ENCODE measurements around the gene HBEGF. TPM values are rescaled to one million over a fixed set of nuclear protein-coding genes. Genes with fewer than 3 reads are reported as not detected.
"Not testable (repeated sequence)": the region's sequence is repeated elsewhere in the genome, so short reads cannot be mapped to it uniquely, and the experiment has no call there.

The HBEGF gene
- total RNA-seq, 2 experiments from 2014 or later, result 12.8 TPM

- DNase-seq (no peak), ATAC-seq (ENCODE audit: low read depth) (peak; percentile 42)
- Mint-ChIP-seq H3K9me3 (no peaks in the 10 kb centered on the region), H3K36me3 (no peaks in the 10 kb centered on the region), H3K27me3 (peaks cover 3% of the 10 kb centered on the region), H3K4me3 (peak overlapping the region; percentile 83), H3K4me1 (peaks cover 8% of the 10 kb centered on the region), H3K27ac (peak overlapping the region; percentile 23)
- POLR2A ChIA-PET, result no interaction called here
These were observed 10.7 kb upstream of the HBEGF start for GRCh38 chr5:140356853-140357725.

GRCh38 chr5:140355546-140355945, 9.1 kb upstream of the HBEGF start:
- no peak for ATAC-seq (ENCODE audit: low read depth)
- H3K9me3 Mint-ChIP-seq, result no peaks in the 10 kb centered on the region
- POLR2A ChIA-PET, result interaction anchor here (0.8 to 1.2 kb wide), 2 partner anchors 111 to 284 kb away, joined by 3 to 6 read pairs; partner anchors contain the start of gene TMCO6

GRCh38 chr5:140351609-140352334, 5.4 kb upstream of the HBEGF start:
- H3K9me3 Mint-ChIP-seq, result no peaks in the 10 kb centered on the region
- POLR2A ChIA-PET, result interaction anchor here (2.2 kb wide), 1 partner anchor 107 kb away, joined by 18 read pairs; no protein-coding TSS in a partner anchor
- H3K4me3 Mint-ChIP-seq, result no peak overlapping the region
- H3K36me3 Mint-ChIP-seq, result no peaks in the 10 kb centered on the region
- peaks cover 24% of the 10 kb centered on the region for H3K4me1 Mint-ChIP-seq
- peaks cover 13% of the 10 kb centered on the region for H3K27me3 Mint-ChIP-seq
- no peak overlapping the region for H3K27ac Mint-ChIP-seq
- ATAC-seq (ENCODE audit: low read depth) (peak; percentile 78), DNase-seq (no peak)

More at GRCh38 chr5:140355546-140355945, 9.1 kb upstream of the HBEGF start:
- Mint-ChIP-seq H3K27me3 (peaks cover 8% of the 10 kb centered on the region), H3K27ac (no peak overlapping the region), H3K4me3 (no peak overlapping the region), H3K4me1 (peaks cover 12% of the 10 kb centered on the region), H3K36me3 (no peaks in the 10 kb centered on the region)
- no peak for DNase-seq

- POLR2A ChIA-PET, result interaction anchor here (1.0 kb wide), 1 partner anchor 106 kb away, joined by 3 read pairs; no protein-coding TSS in a partner anchor
- Mint-ChIP-seq H3K27ac (no peak overlapping the region), H3K27me3 (peaks cover 13% of the 10 kb centered on the region), H3K4me1 (peaks cover 34% of the 10 kb centered on the region), H3K9me3 (no peaks in the 10 kb centered on the region), H3K36me3 (peaks cover 6% of the 10 kb centered on the region), H3K4me3 (no peak overlapping the region)
- ATAC-seq (ENCODE audit: low read depth), result no peak
- DNase-seq, result no peak
These were observed 2.8 kb upstream of the HBEGF start for GRCh38 chr5:140349244-140349643.

- no peaks in the 10 kb centered on the region for H3K9me3 Mint-ChIP-seq
- no peak overlapping the region for H3K4me3 Mint-ChIP-seq
- H3K27me3 Mint-ChIP-seq, result peaks cover 13% of the 10 kb centered on the region
- DNase-seq, result no peak
- H3K27ac Mint-ChIP-seq, result peak overlapping the region; percentile 1
- peaks cover 12% of the 10 kb centered on the region for H3K36me3 Mint-ChIP-seq
- H3K4me1 Mint-ChIP-seq, result peaks cover 46% of the 10 kb centered on the region
- no peak for ATAC-seq (ENCODE audit: low read depth)
- POLR2A ChIA-PET, result interaction anchor here (1.0 to 3.2 kb wide), 3 partner anchors 15 to 105 kb away, joined by 3 to 31 read pairs (median 3); no protein-coding TSS in a partner anchor
These were observed 1.7 kb upstream of the HBEGF start for GRCh38 chr5:140348104-140348503.

GRCh38 chr5:140347360-140347759, 957 bp upstream of the HBEGF start:
- Mint-ChIP-seq H3K36me3 (peaks cover 16% of the 10 kb centered on the region), H3K27me3 (peaks cover 13% of the 10 kb centered on the region), H3K9me3 (no peaks in the 10 kb centered on the region), H3K4me3 (peak overlapping the region; percentile 74), H3K27ac (peak overlapping the region; percentile 67), H3K4me1 (peaks cover 53% of the 10 kb centered on the region)
- DNase-seq (no peak), ATAC-seq (ENCODE audit: low read depth) (no peak)
- POLR2A ChIA-PET, result interaction anchor here (1.1 to 3.2 kb wide), 7 partner anchors 16 to 101 kb away, joined by 3 to 31 read pairs (median 5); partner anchors contain the start of genes ANKHD1 and PFDN1

DNA sequence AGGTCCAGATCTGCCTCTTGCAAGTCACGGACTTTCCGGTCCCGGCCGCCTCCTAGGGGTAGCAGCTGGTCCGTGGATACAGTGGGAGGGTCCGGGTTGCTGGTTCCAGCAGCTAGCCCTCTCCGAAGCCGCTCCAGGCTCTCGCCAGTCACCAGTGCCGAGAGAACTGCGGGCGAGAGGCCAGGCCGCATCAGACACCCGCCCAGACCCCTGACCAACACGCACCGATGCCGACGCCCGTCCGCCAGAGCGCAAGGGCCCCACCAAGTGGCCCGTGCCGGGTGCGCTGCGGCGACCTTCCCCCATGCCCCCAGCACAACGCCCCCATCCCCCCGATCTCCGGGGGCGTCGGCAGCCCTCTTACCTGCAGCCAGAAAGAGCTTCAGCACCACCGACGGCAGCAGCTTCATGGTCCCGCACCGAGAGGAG, 470 bp downstream of the HBEGF start:
- H3K27ac Mint-ChIP-seq, result peak overlapping the region; percentile 56
- H3K27me3 Mint-ChIP-seq, result peaks cover 9% of the 10 kb centered on the region
- H3K4me1 Mint-ChIP-seq, result peaks cover 61% of the 10 kb centered on the region
- peak overlapping the region; percentile 95 for H3K4me3 Mint-ChIP-seq
- POLR2A ChIA-PET, result interaction anchor here (0.7 to 3.2 kb wide), 9 partner anchors 11 to 100 kb away, joined by 3 to 31 read pairs (median 5); partner anchors contain the start of genes ANKHD1 and PFDN1
- DNase-seq (no peak), ATAC-seq (ENCODE audit: low read depth) (no peak)
- no peaks in the 10 kb centered on the region for H3K9me3 Mint-ChIP-seq
- peaks cover 27% of the 10 kb centered on the region for H3K36me3 Mint-ChIP-seq

GRCh38 chr5:140344683-140345423, 1.6 kb downstream of the HBEGF start:
- peaks cover 69% of the 10 kb centered on the region for H3K4me1 Mint-ChIP-seq
- POLR2A ChIA-PET, result interaction anchor here (0.7 to 3.2 kb wide), 8 partner anchors 9 to 104 kb away, joined by 3 to 31 read pairs (median 5); partner anchors contain the start of genes ANKHD1 and PFDN1
- peak overlapping the region; percentile 95 for H3K27ac Mint-ChIP-seq
- DNase-seq, result no peak
- no peak for ATAC-seq (ENCODE audit: low read depth)
- peaks cover 3% of the 10 kb centered on the region for H3K27me3 Mint-ChIP-seq
- peak overlapping the region; percentile 95 for H3K4me3 Mint-ChIP-seq
- no peaks in the 10 kb centered on the region for H3K9me3 Mint-ChIP-seq
- H3K36me3 Mint-ChIP-seq, result peaks cover 33% of the 10 kb centered on the region

GRCh38 chr5:140343849-140344248, 2.6 kb downstream of the HBEGF start:
- H3K27ac Mint-ChIP-seq, result peak overlapping the region; percentile 95
- peaks cover 70% of the 10 kb centered on the region for H3K4me1 Mint-ChIP-seq
- H3K9me3 Mint-ChIP-seq; DNase-seq; ATAC-seq (ENCODE audit: low read depth); H3K27me3 Mint-ChIP-seq: not testable (repeated sequence)
- H3K4me3 Mint-ChIP-seq, result peak overlapping the region; percentile 95
- POLR2A ChIA-PET, result interaction anchor here (0.8 to 2.2 kb wide), 5 partner anchors 41 to 103 kb away, joined by 3 to 6 read pairs (median 4); partner anchors contain the start of gene PFDN1
- peaks cover 38% of the 10 kb centered on the region for H3K36me3 Mint-ChIP-seq

GRCh38 chr5:140342896-140343295, 3.5 kb downstream of the HBEGF start:
- Mint-ChIP-seq H3K27ac (peak overlapping the region; percentile 95), H3K36me3 (peaks cover 41% of the 10 kb centered on the region), H3K9me3 (no peaks in the 10 kb centered on the region), H3K4me3 (peak overlapping the region; percentile 95), H3K27me3 (no peaks in the 10 kb centered on the region), H3K4me1 (peaks cover 69% of the 10 kb centered on the region)
- POLR2A ChIA-PET, result interaction anchor here (1.5 to 2.2 kb wide), 3 partner anchors 58 to 99 kb away, joined by 3 to 5 read pairs (median 4); no protein-coding TSS in a partner anchor
- ATAC-seq (ENCODE audit: low read depth) (no peak), DNase-seq (no peak)

GRCh38 chr5:140342287-140342686, 4.1 kb downstream of the HBEGF start:
- POLR2A ChIA-PET, result interaction anchor here (2.2 kb wide), 1 partner anchor 98 kb away, joined by 5 read pairs; no protein-coding TSS in a partner anchor
- no peaks in the 10 kb centered on the region for H3K9me3 Mint-ChIP-seq
- H3K36me3 Mint-ChIP-seq, result peaks cover 45% of the 10 kb centered on the region
- peak; percentile 47 for DNase-seq
- H3K4me3 Mint-ChIP-seq, result peak overlapping the region; percentile 95
- no peaks in the 10 kb centered on the region for H3K27me3 Mint-ChIP-seq
- ATAC-seq (ENCODE audit: low read depth), result peak; percentile 19
- H3K27ac Mint-ChIP-seq, result peak overlapping the region; percentile 95
- H3K4me1 Mint-ChIP-seq, result peaks cover 70% of the 10 kb centered on the region

DNA sequence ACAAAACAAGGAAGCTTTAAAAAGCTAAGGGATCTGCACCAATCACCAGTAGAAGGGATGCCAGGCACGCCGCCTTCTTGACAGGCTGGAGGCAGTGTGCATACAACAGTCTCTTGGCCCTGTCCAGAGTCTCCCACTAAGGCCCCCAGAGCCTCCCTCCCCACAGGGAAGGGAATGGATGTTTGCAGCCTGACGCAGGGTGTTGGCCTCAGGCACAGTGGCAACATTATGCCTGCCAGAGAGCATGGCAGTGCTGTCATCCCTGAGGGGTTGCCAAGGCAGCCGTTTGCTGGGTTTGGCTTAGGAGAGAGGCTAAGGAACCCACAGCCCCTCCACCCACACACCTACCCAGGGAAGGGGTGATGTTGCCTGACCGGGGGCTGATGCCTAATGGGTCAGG, 4.8 kb downstream of the HBEGF start:
- peak overlapping the region; percentile 95 for H3K27ac Mint-ChIP-seq
- H3K9me3 Mint-ChIP-seq, result no peaks in the 10 kb centered on the region
- peaks cover 49% of the 10 kb centered on the region for H3K36me3 Mint-ChIP-seq
- POLR2A ChIA-PET, result interaction anchor here (0.7 kb wide), 1 partner anchor 99 kb away, joined by 3 read pairs; no protein-coding TSS in a partner anchor
- no peak for DNase-seq
- H3K4me3 Mint-ChIP-seq, result peak overlapping the region; percentile 95
- peaks cover 65% of the 10 kb centered on the region for H3K4me1 Mint-ChIP-seq
- no peak for ATAC-seq (ENCODE audit: low read depth)
- H3K27me3 Mint-ChIP-seq, result no peaks in the 10 kb centered on the region

All from activated naive CD8-positive, alpha-beta T cell treated with anti-CD3 and anti-CD28 coated beads, Interleukin-2, amount 10 ng/mL, durations not matched to agents 7 days and 5 days (primary cell).